Measurements from ENCODE around the gene CDH19. TPM values are rescaled to one million over a fixed set of nuclear protein-coding genes. Genes with fewer than 3 reads are reported as not detected.
A peak's percentile ranks its signal among the peaks of the same experiment; 100 is the strongest.

CDH19 gene
- total RNA-seq, 1 experiment from 2014 or later = not detected

GRCh38 chr18:66562279-66562678, 41.6 kb downstream of the CDH19 start (continued):
- no peak for TF ChIP-seq REST (IDR thresholded peaks at IDR 0.05; ENCODE audit: low read depth)
- TF ChIP-seq POLR2A (IDR thresholded peaks at IDR 0.05; ENCODE audit: borderline replicate concordance, extremely low read depth, insufficient read depth, insufficient read length) = no peak
- no peak for TF ChIP-seq POLR2AphosphoS5 (IDR thresholded peaks at IDR 0.05; ENCODE audit: low read depth, low read length)
- TF ChIP-seq TCF7L2 (IDR thresholded peaks at IDR 0.05; ENCODE audit: borderline replicate concordance, extremely low read depth, insufficient read depth, insufficient read length) = no peak
- no peak for TF ChIP-seq JUND (IDR thresholded peaks at IDR 0.05)
- no peak for TF ChIP-seq SP1 (IDR thresholded peaks at IDR 0.05; ENCODE audit: low read depth)
- no peak for TF ChIP-seq CBX3 (IDR thresholded peaks at IDR 0.05; ENCODE audit: low read depth)
- no peak for TF ChIP-seq EZH2 (IDR thresholded peaks at IDR 0.05)
- no peak for TF ChIP-seq MAX (IDR thresholded peaks at IDR 0.05)
- no peak for TF ChIP-seq ZNF274 (IDR thresholded peaks at IDR 0.05; ENCODE audit: low read depth, low read length)

- H3K9ac ChIP-seq (ENCODE audit: low read length) = no peak overlapping the region
- TF ChIP-seq CTCF (IDR thresholded peaks at IDR 0.05 in 2 of 3, conservative IDR thresholded peaks at IDR 0.05 in 1 of 3; ENCODE audit: borderline replicate concordance in 1 of 3, insufficient read depth in 1 of 3, low read depth in 2 of 3, low read length in 2 of 3) = peak in 2 of 3 experiments; percentile 5 to 8; a peak in 2 of 6 replicates
- TF ChIP-seq ZFX (IDR thresholded peaks at IDR 0.05) = no peak
- H2AFZ ChIP-seq (ENCODE audit: low read depth, low read length, poor library complexity, severe bottlenecking) = no peak overlapping the region
- peaks cover 3 to 11% of the 10 kb centered on the region in 2 experiments; a peak in 3 of 4 replicates for H3K9me3 ChIP-seq (ENCODE audit: control insufficient read depth in 1 of 2, insufficient read depth in 1 of 2, low read depth in 1 of 2, low read length in 2 of 2)
- BruUV-seq (replicated peaks) = no TSS peak
- no peak overlapping the region for H3K4me2 ChIP-seq (ENCODE audit: low read length)
- DNase-seq (ENCODE audit: low read depth, low spot score) (no peak), ATAC-seq (no peak)
- no peaks in the 10 kb centered on the region for H3K4me1 ChIP-seq (ENCODE audit: control insufficient read depth in 1 of 2, insufficient read depth in 2 of 2, low read length in 2 of 2)
- no peaks in the 10 kb centered on the region for H3K79me2 ChIP-seq (ENCODE audit: insufficient read depth, low read length)
- ChIA-PET CTCF (no interaction called here), RAD21 (ENCODE audit: low non-redundant PET in 1 of 2, low total read pairs in 2 of 2, uncharacterized antibody in 2 of 2, unreplicated experiment in 2 of 2) (no interaction called here), POLR2A (no interaction called here)
- no peak overlapping the region for H3K4me3 ChIP-seq (replicated peaks in 1 of 2; ENCODE audit: low read depth in 1 of 2, low read length in 2 of 2)
- H4K20me1 ChIP-seq (ENCODE audit: insufficient read depth) = no peaks in the 10 kb centered on the region
- H3K9me2 ChIP-seq (ENCODE audit: insufficient read depth) = no peaks in the 10 kb centered on the region
- no peaks in the 10 kb centered on the region for H3K27me3 ChIP-seq (ENCODE audit: insufficient read depth, low read length)
- no peaks in the 10 kb centered on the region for H3K36me3 ChIP-seq (ENCODE audit: control insufficient read depth in 1 of 2, insufficient read depth in 2 of 2, low read length in 2 of 2)
- H3K27ac ChIP-seq (ENCODE audit: low read depth, low read length) = no peak overlapping the region
- intact Hi-C loops (cut with micrococcal nuclease) = no loop called here
Measured at GRCh38 chr18:66560094-66560493, 43.8 kb downstream of the CDH19 start.

Measured in HCT116 (cell line).